GM13977 (cell line): ENCODE data around the gene MAGI2.

ENCODE experiments used
- DNase-seq: peaks from one replicate; pipeline ENCODE4 v3.0.0; 2012; ENCODE audit warnings: low spot score
- CTCF ChIP-seq: IDR thresholded peaks from 2 replicates; pipeline ENCODE4 v1.5.1; 2012; ENCODE audit warnings: mild to moderate bottlenecking, control low read depth; ENCODE audit not compliant: insufficient read depth; ENCODE audit errors: extremely low read depth, missing control alignments
- in situ Hi-C: fragments of 300-500 bp; cut with MboI; formaldehyde crosslinking; loops from one replicate; pipeline ENCODE4 v1.12.0; 2022; ENCODE audit warnings: low sequenced_read_pairs, low pct_unique_long_range_greater_than_20kb, mixed read lengths, inconsistent platforms; ENCODE audit not compliant: unreplicated experiment

The MAGI2 gene

DNA sequence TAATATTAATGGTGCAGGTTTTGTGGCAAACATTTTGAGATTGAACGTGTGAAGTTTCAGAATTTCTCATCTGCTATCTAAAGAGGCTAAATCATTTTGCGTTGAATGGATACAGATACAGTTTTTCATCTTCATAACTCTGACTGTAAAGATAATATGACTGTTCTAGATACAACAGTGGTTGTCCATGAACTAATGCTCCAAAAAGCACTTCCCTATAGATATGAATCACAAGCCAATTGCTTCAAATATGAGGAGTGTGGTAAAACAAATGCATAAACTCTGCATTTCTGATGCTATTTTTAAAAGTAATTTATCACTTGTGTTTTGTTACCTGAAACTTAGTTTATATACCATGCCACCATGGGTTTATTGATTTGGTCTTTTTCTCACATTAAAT, 750.1 kb downstream of the MAGI2 start:
- in situ Hi-C loops = no loop called here
- TF ChIP-seq CTCF = no peak
- no peak for DNase-seq

DNA sequence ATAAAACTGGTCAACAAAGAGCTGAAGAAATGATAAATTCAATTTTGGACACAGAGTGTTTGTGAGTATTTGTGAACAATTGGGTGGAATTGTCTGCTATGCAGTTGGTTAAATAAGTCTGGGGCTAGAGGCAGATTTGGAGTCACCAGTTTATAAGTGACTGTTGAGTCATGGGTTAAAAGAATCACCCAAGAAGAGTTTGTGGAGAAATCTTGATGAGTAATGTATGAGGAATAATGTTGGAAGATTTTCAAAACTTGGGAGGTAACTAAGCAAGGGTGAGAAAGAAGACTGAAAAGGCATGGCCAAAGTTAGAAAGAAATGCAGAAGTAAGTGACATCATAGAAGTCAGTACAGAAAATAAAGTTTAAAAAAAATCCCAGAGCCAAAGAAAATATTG, 750.7 kb downstream of the MAGI2 start:
- no peak for TF ChIP-seq CTCF
- in situ Hi-C loops = no loop called here
- no peak for DNase-seq

DNA sequence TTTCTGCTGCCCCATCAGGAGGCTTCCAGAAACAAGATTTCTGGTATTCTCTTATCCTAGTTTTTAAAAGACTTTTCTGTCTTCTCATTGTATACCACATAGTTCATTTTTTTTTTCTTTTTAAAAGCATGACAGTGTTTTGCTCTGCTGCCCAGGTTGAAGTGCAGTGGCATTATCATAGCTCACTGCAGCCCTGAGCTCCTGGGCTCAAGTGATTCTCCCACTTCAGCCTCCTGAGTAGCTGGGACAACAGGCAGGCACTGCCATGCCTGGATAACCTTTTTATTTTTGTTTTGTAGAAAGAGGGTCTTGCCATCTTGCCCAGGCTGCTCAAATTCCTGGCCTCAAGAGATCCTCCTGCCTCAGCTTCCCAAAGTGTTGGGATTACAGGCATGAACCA, 757.6 kb downstream of the MAGI2 start:
- in situ Hi-C loops = no loop called here
- DNase-seq = no peak
- TF ChIP-seq CTCF = no peak

- DNase-seq = no peak
- no peak for TF ChIP-seq CTCF
- in situ Hi-C loops = no loop called here
Measured at GRCh38 chr7:78691584-78691983, 761.9 kb downstream of the MAGI2 start.

- in situ Hi-C loops = no loop called here
- DNase-seq = no peak
- no peak for TF ChIP-seq CTCF
Measured at GRCh38 chr7:78690174-78690573, 763.3 kb downstream of the MAGI2 start.

DNA sequence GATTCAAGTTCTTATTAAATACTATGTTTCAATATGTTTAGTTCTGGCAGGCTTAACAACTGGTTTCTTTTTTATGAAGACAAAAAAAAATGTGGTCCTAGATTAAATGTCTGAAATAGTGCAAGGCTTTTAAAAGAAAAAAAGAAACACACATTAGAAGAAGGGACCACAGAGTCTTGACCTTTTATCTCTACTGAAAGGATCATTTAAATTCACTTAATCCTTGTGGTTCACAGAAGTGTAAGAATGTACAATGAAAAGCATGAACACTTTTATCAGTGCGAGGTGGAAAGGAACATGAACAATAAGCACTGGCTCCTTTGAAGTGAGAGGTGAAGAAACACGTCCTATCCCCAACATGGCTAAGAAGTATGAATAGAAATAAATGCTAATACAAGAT, 765.1 kb downstream of the MAGI2 start:
- in situ Hi-C loops = no loop called here
- DNase-seq = no peak
- TF ChIP-seq CTCF = no peak

- TF ChIP-seq CTCF = no peak
- in situ Hi-C loops = no loop called here
- no peak for DNase-seq
Measured at GRCh38 chr7:78686189-78686588, 767.3 kb downstream of the MAGI2 start.
